H9 (cell line): ENCODE data around the gene AP3S1. TPM values are rescaled to one million over a fixed set of nuclear protein-coding genes. Genes with fewer than 3 reads are reported as not detected.

ENCODE experiments used
- DNase-seq: peaks from one replicate; pipeline ENCODE4 v3.0.0-alpha.2; 2017
- H2AFZ ChIP-seq: one replicate; pipeline ENCODE4 v1.6.1; 2013; ENCODE audit warnings: mild to moderate bottlenecking, low read length, control low read depth, moderate library complexity
- H2AK5ac ChIP-seq: 2 replicates; pipeline ENCODE4 v1.6.1; 2013; ENCODE audit warnings: low read length, control low read depth, mixed read lengths; ENCODE audit not compliant: insufficient read length
- H2BK120ac ChIP-seq: one replicate; pipeline ENCODE4 v1.6.1; 2013; ENCODE audit warnings: low read depth, mild to moderate bottlenecking, low read length, control low read depth, inconsistent platforms; ENCODE audit not compliant: poor library complexity, severe bottlenecking
- H2BK12ac ChIP-seq: 2 replicates; pipeline ENCODE4 v1.6.1; 2013; ENCODE audit warnings: low read length, control low read depth, mixed read lengths, low read depth; ENCODE audit not compliant: insufficient read length
- H2BK15ac ChIP-seq: 2 replicates; pipeline ENCODE4 v1.6.1; 2013; ENCODE audit warnings: low read depth, low read length, control low read depth
- H2BK20ac ChIP-seq: one replicate; pipeline ENCODE4 v1.6.1; 2013; ENCODE audit warnings: low read depth, mild to moderate bottlenecking, low read length, control low read depth, inconsistent platforms; ENCODE audit not compliant: poor library complexity, severe bottlenecking
- H2BK5ac ChIP-seq: 2 replicates; pipeline ENCODE4 v1.6.1; 2013; ENCODE audit warnings: low read length, control low read depth, mixed read lengths; ENCODE audit not compliant: insufficient read length
- H3K14ac ChIP-seq: 2 replicates; pipeline ENCODE4 v1.6.1; 2013; ENCODE audit warnings: low read length, control low read depth; ENCODE audit not compliant: insufficient read depth
- H3K18ac ChIP-seq: 2 replicates; pipeline ENCODE4 v1.6.1; 2013; ENCODE audit warnings: low read depth, mild to moderate bottlenecking, mixed read lengths, low read length, control low read depth; ENCODE audit not compliant: insufficient read length
- H3K23ac ChIP-seq: 2 replicates; pipeline ENCODE4 v1.6.1; 2013; ENCODE audit warnings: low read length, control low read depth, mixed read lengths, low read depth; ENCODE audit not compliant: insufficient read length
- H3K23me2 ChIP-seq: 2 replicates; pipeline ENCODE4 v1.6.1; 2013; ENCODE audit warnings: low read depth, mild to moderate bottlenecking, mixed read lengths, low read length, control low read depth; ENCODE audit not compliant: insufficient read length, poor library complexity, severe bottlenecking
- H3K27ac ChIP-seq: 2 replicates; pipeline ENCODE4 v1.5.1; 2013; ENCODE audit warnings: low read length, control low read depth, mixed read lengths, low read depth; ENCODE audit not compliant: insufficient read length
- H3K27me3 ChIP-seq: 2 replicates; pipeline ENCODE4 v1.6.1; 2013; ENCODE audit warnings: low read length, control low read depth, inconsistent platforms; ENCODE audit not compliant: insufficient read depth
- H3K4ac ChIP-seq: 2 replicates; pipeline ENCODE4 v1.6.1; 2013; ENCODE audit warnings: low read depth, mild to moderate bottlenecking, control low read depth, inconsistent platforms, low read length, moderate library complexity
- H3K4me1 ChIP-seq: 2 replicates; pipeline ENCODE4 v1.6.1; 2013; ENCODE audit warnings: low read length, control low read depth, inconsistent platforms; ENCODE audit not compliant: insufficient read depth
- H3K4me2 ChIP-seq: 2 replicates; pipeline ENCODE4 v1.6.1; 2013; ENCODE audit warnings: low read length, control low read depth, mixed read lengths; ENCODE audit not compliant: insufficient read length, insufficient read depth
- H3K56ac ChIP-seq: 2 replicates; pipeline ENCODE4 v1.6.1; 2013; ENCODE audit warnings: low read depth, mild to moderate bottlenecking, mixed read lengths, low read length, control low read depth; ENCODE audit not compliant: insufficient read length
- H3K79me1 ChIP-seq: 2 replicates; pipeline ENCODE4 v1.6.1; 2013; ENCODE audit warnings: low read depth, mild to moderate bottlenecking, moderate library complexity, low read length, control low read depth, inconsistent platforms; ENCODE audit not compliant: insufficient read depth, poor library complexity, severe bottlenecking
- H3K79me2 ChIP-seq: 2 replicates; pipeline ENCODE4 v1.6.1; 2013; ENCODE audit warnings: low read length, control low read depth, inconsistent platforms; ENCODE audit not compliant: insufficient read depth
- H3K9ac ChIP-seq: 2 replicates; pipeline ENCODE4 v1.6.1; 2013; ENCODE audit warnings: low read length, control low read depth, mixed read lengths; ENCODE audit not compliant: insufficient read length; ENCODE audit errors: extremely low read depth
- H3K9me3 ChIP-seq: one replicate; pipeline ENCODE4 v1.6.1; 2013; ENCODE audit warnings: low read depth, low read length, inconsistent platforms; ENCODE audit not compliant: control insufficient read depth
- H3T11ph ChIP-seq: one replicate; pipeline ENCODE4 v1.6.1; 2013; ENCODE audit warnings: mild to moderate bottlenecking, low read length, control low read depth, inconsistent platforms
- H4K20me1 ChIP-seq: one replicate; pipeline ENCODE4 v1.6.1; 2013; ENCODE audit not compliant: control insufficient read depth, insufficient read length, insufficient read depth
- H4K5ac ChIP-seq: 2 replicates; pipeline ENCODE4 v1.6.1; 2013; ENCODE audit warnings: low read depth, mild to moderate bottlenecking, mixed read lengths, low read length, control low read depth; ENCODE audit not compliant: insufficient read length
- H4K8ac ChIP-seq: replicated peaks from 2 replicates; pipeline ENCODE4 v1.6.1; 2013; ENCODE audit warnings: low read length, control low read depth, mixed read lengths, low read depth; ENCODE audit not compliant: insufficient read length
- H4K91ac ChIP-seq: 2 replicates; pipeline ENCODE4 v1.6.1; 2013; ENCODE audit warnings: low read depth, mild to moderate bottlenecking, moderate library complexity, mixed read lengths, low read length, control low read depth; ENCODE audit not compliant: insufficient read length
- H3K27ac Mint-ChIP-seq, 3 experiments: 2 replicates in 2 of 3; 3 replicates in 1 of 3; pipeline ENCODE4 v1.8.0; 2020 to 2021; ENCODE audit warnings: mixed read lengths in 3 of 3, mild to moderate bottlenecking in 1 of 3, moderate library complexity in 1 of 3
- H3K27me3 Mint-ChIP-seq: 2 replicates; pipeline ENCODE4 v1.8.0; 2021; ENCODE audit warnings: low read depth, mild to moderate bottlenecking, moderate library complexity, mixed read lengths
- H3K36me3 Mint-ChIP-seq, 3 experiments: 2 replicates in 2 of 3; 3 replicates in 1 of 3; pipeline ENCODE4 v1.8.0; 2020 to 2021; ENCODE audit warnings: low read depth in 3 of 3, mixed read lengths in 3 of 3; ENCODE audit not compliant: insufficient read depth in 1 of 3
- H3K4me1 Mint-ChIP-seq, 2 experiments: 2 replicates each; pipeline ENCODE4 v1.8.0; 2020; ENCODE audit warnings: mixed read lengths in 2 of 2
- H3K4me3 Mint-ChIP-seq, 2 experiments: 2 replicates in 1 of 2; 3 replicates in 1 of 2; pipeline ENCODE4 v1.8.0; 2020 to 2021; ENCODE audit warnings: mild to moderate bottlenecking in 2 of 2, mixed read lengths in 2 of 2, moderate library complexity in 1 of 2
- H3K9me3 Mint-ChIP-seq, 2 experiments: 2 replicates in 1 of 2; 3 replicates in 1 of 2; pipeline ENCODE4 v1.8.0; 2020; ENCODE audit warnings: mild to moderate bottlenecking in 2 of 2, mixed read lengths in 2 of 2, moderate library complexity in 1 of 2
- WGBS: extraction: QIAGEN DNeasy Blood & Tissue Kit; methylation state at CpG from one replicate; pipeline ENCODE4 v1.1.7; 2013; ENCODE audit warnings: missing lambda C conversion rate, low lambda C conversion rate, mixed read lengths; ENCODE audit not compliant: insufficient read length; ENCODE audit errors: extremely low coverage; 5-methylcytosine and 5-hydroxymethylcytosine counted together
- total RNA-seq: library from RNA; stranded (reverse); gene quantifications from 2 replicates; pipeline ENCODE4 v1.2.1, GENCODE V29; 2021
- TF ChIP-seq, protein P1 (sequence below): fragments of 200-600 bp; sonication (generic); conservative IDR thresholded peaks from 3 replicates; pipeline ENCODE4 v1.8.0; 2021; ENCODE audit warnings: antibody characterized with exemption, mild to moderate bottlenecking

AP3S1 gene
- total RNA-seq, 1 experiment from 2014 or later: 78.4 TPM

- DNase-seq: no peak
- no peaks in the 10 kb centered on the region for H3K27me3 Mint-ChIP-seq
- Histone ChIP-seq H3K23ac (no peak overlapping the region), H2AFZ (no peak overlapping the region), H3K4me2 (no peak overlapping the region), H3K18ac (no peak overlapping the region), H3T11ph (no peak overlapping the region), H3K27ac (no peak overlapping the region), H3K9me3 (no peaks in the 10 kb centered on the region), H3K79me2 (no peaks in the 10 kb centered on the region), H2BK120ac (no peak overlapping the region), H2AK5ac (no peak overlapping the region), H3K4ac (no peak overlapping the region), H3K79me1 (no peaks in the 10 kb centered on the region), H3K14ac (no peak overlapping the region), H3K4me1 (no peaks in the 10 kb centered on the region; the same call in 1 of the 2 replicates), H4K20me1 (no peaks in the 10 kb centered on the region), H3K56ac (no peak overlapping the region), H3K23me2 (no peaks in the 10 kb centered on the region), H2BK5ac (no peak overlapping the region), H3K9ac (no peak overlapping the region), H2BK20ac (no peak overlapping the region), H4K5ac (no peak overlapping the region), H4K91ac (no peak overlapping the region), H2BK15ac (no peak overlapping the region), H3K27me3 (no peaks in the 10 kb centered on the region), H4K8ac (no peak overlapping the region), H2BK12ac (no peak overlapping the region)
- H3K36me3 Mint-ChIP-seq: no peaks in the 10 kb centered on the region
- H3K4me1 Mint-ChIP-seq: peaks cover 15 to 22% of the 10 kb centered on the region in 2 experiments
- no CpG with 5 or more reads among the region's 1 CpG for WGBS
- no peaks in the 10 kb centered on the region for H3K9me3 Mint-ChIP-seq
- H3K4me3 Mint-ChIP-seq: no peak overlapping the region
- H3K27ac Mint-ChIP-seq: peak overlapping the region in 1 of 3 experiments; percentile 42; a peak in 1 of 7 replicates
- TF ChIP-seq, protein P1, sequence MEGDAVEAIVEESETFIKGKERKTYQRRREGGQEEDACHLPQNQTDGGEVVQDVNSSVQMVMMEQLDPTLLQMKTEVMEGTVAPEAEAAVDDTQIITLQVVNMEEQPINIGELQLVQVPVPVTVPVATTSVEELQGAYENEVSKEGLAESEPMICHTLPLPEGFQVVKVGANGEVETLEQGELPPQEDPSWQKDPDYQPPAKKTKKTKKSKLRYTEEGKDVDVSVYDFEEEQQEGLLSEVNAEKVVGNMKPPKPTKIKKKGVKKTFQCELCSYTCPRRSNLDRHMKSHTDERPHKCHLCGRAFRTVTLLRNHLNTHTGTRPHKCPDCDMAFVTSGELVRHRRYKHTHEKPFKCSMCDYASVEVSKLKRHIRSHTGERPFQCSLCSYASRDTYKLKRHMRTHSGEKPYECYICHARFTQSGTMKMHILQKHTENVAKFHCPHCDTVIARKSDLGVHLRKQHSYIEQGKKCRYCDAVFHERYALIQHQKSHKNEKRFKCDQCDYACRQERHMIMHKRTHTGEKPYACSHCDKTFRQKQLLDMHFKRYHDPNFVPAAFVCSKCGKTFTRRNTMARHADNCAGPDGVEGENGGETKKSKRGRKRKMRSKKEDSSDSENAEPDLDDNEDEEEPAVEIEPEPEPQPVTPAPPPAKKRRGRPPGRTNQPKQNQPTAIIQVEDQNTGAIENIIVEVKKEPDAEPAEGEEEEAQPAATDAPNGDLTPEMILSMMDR: no peak
These were observed 94.3 kb downstream of the AP3S1 start for GRCh38 chr5:115936031-115936430.
